Ovary (tissue), 9 donors: ENCODE results near the gene C15orf39. TPM values are rescaled to one million over a fixed set of nuclear protein-coding genes. Genes with fewer than 3 reads are reported as not detected.

ENCODE experiments used
- DNase-seq, 5 donors: peaks; one replicate each; pipeline ENCODE4 v3.0.0-alpha.2; 2019 to 2020
- H3K27ac ChIP-seq, 2 donors: fragments of 200-600 bp; one replicate each; pipeline versions ENCODE4 v1.5.1 to v1.8.0; 2019 to 2022
- H3K27me3 ChIP-seq: fragments of 200-600 bp; one replicate; pipeline ENCODE4 v1.8.0; 2022
- H3K36me3 ChIP-seq: fragments of 200-600 bp; sonication (generic); one replicate; pipeline ENCODE4 v1.5.1; 2019
- H3K4me1 ChIP-seq: one replicate; pipeline ENCODE4 v1.8.1; 2013; ENCODE audit warnings: mild to moderate bottlenecking, moderate library complexity; ENCODE audit not compliant: insufficient read depth
- H3K4me3 ChIP-seq: fragments of 200-600 bp; sonication (generic); one replicate; pipeline ENCODE4 v1.5.1; 2017
- H3K9me3 ChIP-seq, 2 donors: fragments of 200-600 bp in 1 of 2; sonication (generic) in 1 of 2; one replicate each; pipeline versions ENCODE4 v1.5.1 to v1.8.1; 2013 to 2019; ENCODE audit warnings: mild to moderate bottlenecking in 1 of 2, moderate library complexity in 1 of 2
- EP300 ChIP-seq: sonication (generic); formaldehyde crosslinking; IDR thresholded peaks from one replicate; pipeline ENCODE4 v1.6.1; 2017; ENCODE audit warnings: antibody characterized with exemption
- POLR2A ChIP-seq: fragments of 450-650 bp; IDR thresholded peaks from one replicate; pipeline ENCODE4 v1.6.1; 2017; ENCODE audit warnings: antibody characterized with exemption, mild to moderate bottlenecking, moderate library complexity
- WGBS, 3 donors: extraction: QIAGEN DNeasy Blood & Tissue Kit in 1 of 3; methylation state at CpG; one replicate each; pipeline versions ENCODE4 v1.1.5 to v1.1.7; 2013 to 2017; 5-methylcytosine and 5-hydroxymethylcytosine counted together
- intact Hi-C, 4 donors: fragments of 100-400 bp; cut with DNase I; formaldehyde crosslinking; loops; one replicate each; pipeline versions ENCODE4 v1.11.0 to v1.15.1; 2022 to 2023
- polyA plus RNA-seq, 2 donors: library from polyadenylated mRNA; stranded (reverse); fragments of 200-250 nt in 1 of 2; fragments of 350-450 nt in 1 of 2; fragmentation: Illumina TruSeq in 1 of 2; extraction: RNeasy Lipid Tissue Mini Kit (QIAGEN cat#74804) in 1 of 2; gene quantifications; one replicate each; pipeline ENCODE4 v1.2.3, GENCODE V29; 2013 to 2014
- total RNA-seq, 7 donors: library from RNA; depleted of rRNA in 2 of 7; stranded (reverse); fragments of >200 nt in 2 of 7; fragmentation: NEBNext Ultra II Directional in 3 of 7; extraction: Animal tissue kit (Norgen Biotek cat#: 25700) in 3 of 7; gene quantifications; one replicate each; pipeline versions ENCODE4 v1.1.0 to v1.2.4, GENCODE V29; 2016 to 2023
- TF ChIP-seq, protein P1 (sequence below), 3 donors: fragments of 450-650 bp in 2 of 3; fragments of 200-600 bp in 1 of 3; IDR thresholded peaks; one replicate each; pipeline versions ENCODE4 v1.5.1 to v1.8.0; 2016 to 2022; ENCODE audit warnings: antibody characterized with exemption in 3 of 3, mild to moderate bottlenecking in 1 of 3
- donor health status: DM: no; HTN: no; CAD: no; lungs with moderate emphysema.
- donor health status: DM: no; HTN: no; CAD: no.
- donor health status: Bipolar disorder and iron deficiency.
- donor health status: DM: yes; HTN: yes; CAD: no.
- donor health status: DM: no; HTN: no; CAD: no.
- donor health status: DM: yes; HTN: yes; CAD: no.

Gene C15orf39
- total and polyA plus RNA-seq, 9 donors = 4.8 to 66.1 (median 39.2) TPM

DNA sequence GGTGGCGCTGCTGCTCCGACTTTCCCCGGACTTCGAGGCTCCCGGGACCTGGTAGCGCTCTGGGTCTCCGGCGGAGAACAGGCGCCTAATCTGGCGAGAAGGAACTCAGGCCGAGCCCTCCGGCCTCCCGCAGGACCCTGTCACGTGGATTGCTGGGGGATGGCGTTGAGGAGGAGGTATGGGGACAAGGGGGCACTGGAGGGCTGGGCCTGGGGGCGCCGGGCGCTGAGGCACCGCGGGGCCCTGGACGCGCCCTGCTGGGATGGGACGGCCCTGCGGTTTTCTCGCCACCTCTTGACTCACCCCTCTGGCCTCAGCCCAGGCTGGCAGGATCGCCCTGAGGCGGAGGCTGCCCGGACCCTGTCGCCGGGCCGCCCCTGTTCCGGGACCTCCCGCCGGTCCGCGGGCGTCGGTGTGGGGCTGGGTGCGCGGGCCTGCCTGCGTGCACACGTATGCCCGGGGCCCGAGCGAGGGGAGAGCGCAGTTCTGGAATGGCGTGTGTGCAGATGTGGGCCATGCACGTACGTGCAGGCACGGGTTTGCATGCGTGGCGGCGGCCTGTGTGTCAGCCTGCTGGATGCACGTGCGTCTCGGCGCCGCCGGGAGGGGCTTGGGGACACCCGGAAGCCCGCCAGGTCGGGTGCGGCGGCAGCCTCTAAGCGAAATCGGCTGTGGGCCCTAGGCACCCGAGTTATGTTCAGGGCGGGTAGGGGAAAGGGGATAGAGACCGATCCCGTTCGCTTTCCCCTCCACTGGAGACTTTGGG lies 752 bp downstream of the C15orf39 start:
- 1% methylated on average over 42 to 71 of the region's 71 CpGs for WGBS, 3 donors
- H3K36me3 ChIP-seq = no peaks in the 10 kb centered on the region
- DNase-seq = peak; percentile 73 to 83 (median 76)
- H3K27ac ChIP-seq = peak overlapping the region; percentile 77 to 90
- peaks cover 12% of the 10 kb centered on the region for H3K4me1 ChIP-seq
- no peaks in the 10 kb centered on the region for H3K9me3 ChIP-seq
- H3K4me3 ChIP-seq = peak overlapping the region; percentile 82
- no peaks in the 10 kb centered on the region for H3K27me3 ChIP-seq
- TF ChIP-seq EP300 (no peak), POLR2A (peak; percentile 8)
- TF ChIP-seq, protein P1, sequence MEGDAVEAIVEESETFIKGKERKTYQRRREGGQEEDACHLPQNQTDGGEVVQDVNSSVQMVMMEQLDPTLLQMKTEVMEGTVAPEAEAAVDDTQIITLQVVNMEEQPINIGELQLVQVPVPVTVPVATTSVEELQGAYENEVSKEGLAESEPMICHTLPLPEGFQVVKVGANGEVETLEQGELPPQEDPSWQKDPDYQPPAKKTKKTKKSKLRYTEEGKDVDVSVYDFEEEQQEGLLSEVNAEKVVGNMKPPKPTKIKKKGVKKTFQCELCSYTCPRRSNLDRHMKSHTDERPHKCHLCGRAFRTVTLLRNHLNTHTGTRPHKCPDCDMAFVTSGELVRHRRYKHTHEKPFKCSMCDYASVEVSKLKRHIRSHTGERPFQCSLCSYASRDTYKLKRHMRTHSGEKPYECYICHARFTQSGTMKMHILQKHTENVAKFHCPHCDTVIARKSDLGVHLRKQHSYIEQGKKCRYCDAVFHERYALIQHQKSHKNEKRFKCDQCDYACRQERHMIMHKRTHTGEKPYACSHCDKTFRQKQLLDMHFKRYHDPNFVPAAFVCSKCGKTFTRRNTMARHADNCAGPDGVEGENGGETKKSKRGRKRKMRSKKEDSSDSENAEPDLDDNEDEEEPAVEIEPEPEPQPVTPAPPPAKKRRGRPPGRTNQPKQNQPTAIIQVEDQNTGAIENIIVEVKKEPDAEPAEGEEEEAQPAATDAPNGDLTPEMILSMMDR (IDR thresholded peaks at IDR 0.05) = peak in 2 of 3 donors; percentile 13 to 55
- intact Hi-C loops = loop anchor here (1.0 to 10.0 kb wide), 5 partner anchors 160 to 418 kb away; partner anchors contain the start of genes CSK (in 1 of the 4) and RPP25 (in 1 of the 4)

DNA sequence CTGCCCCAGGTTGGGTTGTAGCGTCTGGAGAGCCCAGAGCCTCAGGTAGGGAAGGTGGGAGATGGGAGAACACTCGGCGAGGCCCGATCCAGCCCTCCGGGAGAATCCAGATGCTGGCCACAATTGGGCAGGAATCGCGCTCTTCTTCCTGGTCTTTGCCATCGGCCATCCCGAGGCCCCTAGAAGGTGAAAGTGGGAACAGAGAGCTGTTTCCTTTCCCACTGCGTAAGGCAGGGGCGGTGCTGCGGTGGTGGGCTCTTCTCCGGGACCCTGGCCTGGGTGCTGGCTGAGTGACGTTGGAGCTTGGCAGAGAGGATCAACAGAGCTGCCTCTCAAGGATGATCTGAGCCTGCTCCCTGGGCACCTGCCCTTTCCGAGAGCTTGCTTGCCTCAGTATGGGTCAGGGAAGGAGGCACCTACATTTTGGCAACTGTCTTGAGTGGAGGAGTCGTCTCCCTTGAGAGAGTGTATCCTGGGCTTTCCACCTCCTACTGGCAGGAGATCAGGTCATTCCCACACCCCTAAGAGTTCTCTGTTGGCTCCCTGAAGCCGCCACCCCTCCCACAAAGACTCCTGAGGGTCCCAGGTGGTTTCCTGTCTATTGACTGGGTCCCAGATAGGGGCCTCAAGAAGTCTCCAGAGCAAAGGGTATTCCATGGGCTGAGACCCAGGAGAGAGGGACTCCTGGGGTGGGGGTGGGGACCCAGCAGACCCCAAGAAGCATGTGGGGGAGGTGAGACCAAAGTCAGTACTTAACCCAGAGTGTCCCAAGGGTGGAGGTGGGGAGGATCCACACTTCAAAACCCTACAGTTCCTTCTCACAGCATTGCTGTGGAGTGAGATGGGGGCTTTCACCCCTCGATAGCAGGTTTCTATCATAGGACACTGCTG lies 1.6 kb downstream of the C15orf39 start:
- DNase-seq = peak in 2 of 5 donors; percentile 56 to 58
- Histone ChIP-seq H3K4me1 (peaks cover 12% of the 10 kb centered on the region), H3K27ac (peak overlapping the region; percentile 77 to 90), H3K9me3 (no peaks in the 10 kb centered on the region), H3K4me3 (peak overlapping the region; percentile 82), H3K36me3 (no peaks in the 10 kb centered on the region), H3K27me3 (no peaks in the 10 kb centered on the region)
- TF ChIP-seq, protein P1 (IDR thresholded peaks at IDR 0.05) = no peak
- TF ChIP-seq EP300 (no peak), POLR2A (no peak)
- 4 to 6% (median 5%) methylated on average over 18 of the region's 18 CpGs for WGBS, 3 donors
- intact Hi-C loops = loop anchor here (2.0 to 10.0 kb wide), 4 partner anchors 160 to 418 kb away; partner anchors contain the start of genes CSK (in 1 of the 4) and RPP25 (in 1 of the 4)

DNA sequence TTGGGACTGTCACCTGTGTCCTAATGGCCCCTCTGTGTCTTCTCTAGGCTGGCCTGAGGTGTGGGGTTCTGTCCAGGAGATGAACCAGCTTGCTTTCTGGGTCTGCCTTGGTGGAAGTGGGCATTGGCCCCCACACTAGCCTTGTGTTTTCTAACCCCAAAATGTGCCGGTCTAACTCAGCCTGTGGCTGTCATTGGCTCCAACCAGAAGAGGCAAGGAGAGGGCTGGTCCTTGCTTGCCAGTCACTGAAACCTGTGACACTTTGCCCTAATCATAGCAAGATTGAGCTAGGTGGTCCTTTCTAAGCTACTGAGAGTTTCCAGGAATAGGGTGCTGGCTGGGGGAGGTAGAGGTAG lies 2.2 kb downstream of the C15orf39 start:
- peak overlapping the region; percentile 77 to 90 for H3K27ac ChIP-seq
- TF ChIP-seq, protein P1 (IDR thresholded peaks at IDR 0.05) = no peak
- no peak for TF ChIP-seq EP300
- no peak for TF ChIP-seq POLR2A
- peak overlapping the region; percentile 82 for H3K4me3 ChIP-seq
- H3K36me3 ChIP-seq = no peaks in the 10 kb centered on the region
- peaks cover 15% of the 10 kb centered on the region for H3K4me1 ChIP-seq
- H3K27me3 ChIP-seq = no peaks in the 10 kb centered on the region
- no peaks in the 10 kb centered on the region for H3K9me3 ChIP-seq
- intact Hi-C loops = loop anchor here (1.0 to 10.0 kb wide), 6 partner anchors 161 to 419 kb away; partner anchors contain the start of genes CSK (in 1 of the 4) and RPP25 (in 1 of the 4)
- no peak for DNase-seq
- WGBS, 3 donors = 21 to 30% (median 22%) methylated on average over 1 of the region's 1 CpG

DNA sequence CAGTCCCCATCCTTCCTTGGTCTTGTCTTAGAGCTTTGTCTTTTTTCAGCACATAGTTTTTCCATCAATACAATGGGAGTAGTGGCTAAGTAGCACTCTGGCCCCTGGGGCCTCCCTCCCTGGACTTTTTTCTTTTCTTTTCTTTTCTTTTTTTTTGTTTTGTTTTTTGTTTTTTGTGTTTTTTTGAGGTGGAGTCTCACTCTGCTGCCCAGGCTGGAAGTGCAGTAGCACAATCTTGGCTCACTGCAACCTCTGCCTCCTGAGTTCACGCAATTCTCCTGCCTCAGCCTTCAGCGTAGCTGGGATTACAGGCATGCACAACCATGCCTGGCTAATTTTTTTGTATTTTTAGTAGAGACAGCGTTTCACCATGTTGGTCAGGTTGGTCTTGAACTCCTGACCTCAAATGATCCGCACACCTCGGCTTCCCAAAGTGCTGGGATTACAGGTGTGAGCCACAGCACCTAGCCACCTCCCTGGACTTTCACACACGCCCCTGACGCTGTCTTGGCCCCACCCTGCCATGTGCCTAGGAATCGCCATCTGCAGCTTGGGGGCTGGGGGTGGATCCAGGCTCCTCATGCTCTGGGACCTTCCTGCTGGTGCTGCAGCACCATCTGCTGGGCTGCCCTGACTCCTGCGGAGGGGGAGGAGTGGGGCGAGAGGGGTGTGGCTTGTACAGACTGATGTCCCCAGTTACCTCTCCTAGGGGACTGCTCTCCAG lies 2.8 kb downstream of the C15orf39 start:
- intact Hi-C loops = loop anchor here (1.0 to 10.0 kb wide), 7 partner anchors 162 to 420 kb away; partner anchors contain the start of genes RPP25 (in 3 of the 4) and CSK (in 1 of the 4)
- WGBS, 3 donors = 4 to 8% (median 4%) methylated on average over 8 to 10 of the region's 10 CpGs

More for the DNA sequence above, 2.8 kb downstream of the C15orf39 start:
- Histone ChIP-seq H3K9me3 (no peaks in the 10 kb centered on the region), H3K27ac (peak overlapping the region; percentile 77 to 90), H3K27me3 (no peaks in the 10 kb centered on the region), H3K4me3 (peak overlapping the region; percentile 82), H3K4me1 (peaks cover 15% of the 10 kb centered on the region), H3K36me3 (no peaks in the 10 kb centered on the region)
- no peak for TF ChIP-seq EP300
- TF ChIP-seq, protein P1 (IDR thresholded peaks at IDR 0.05) = peak; percentile 95 to 97 (median 96)
- peak; percentile 28 for TF ChIP-seq POLR2A
- peak; percentile 90 to 93 (median 92) for DNase-seq
